HAP-1 (cell line): Measurements from ENCODE around the gene NFKBIL1.
"Not testable (repeated sequence)": the region's sequence is repeated elsewhere in the genome, so short reads cannot be mapped to it uniquely, and the experiment has no call there.

ENCODE experiments used
- DNase-seq, 2 experiments: peaks; one replicate each; pipeline ENCODE4 v3.0.0-alpha.2; 2016 to 2020; ENCODE audit warnings: low spot score in 2 of 2
- H3K27me3 ChIP-seq: fragments of 250-450 bp; sonication (Bioruptor Pico); 2 replicates; pipeline ENCODE4 v1.5.1; 2020; ENCODE audit warnings: low read depth, mild to moderate bottlenecking, moderate library complexity
- H3K36me3 ChIP-seq: fragments of 250-450 bp; sonication (Bioruptor Pico); replicated peaks from 2 replicates; pipeline ENCODE4 v1.5.1; 2020; ENCODE audit warnings: mild to moderate bottlenecking
- H3K4me1 ChIP-seq: fragments of 250-450 bp; sonication (Bioruptor Pico); 2 replicates; pipeline ENCODE4 v1.5.1; 2020; ENCODE audit warnings: mild to moderate bottlenecking
- H3K4me3 ChIP-seq: fragments of 250-450 bp; sonication (Bioruptor Pico); 2 replicates; pipeline ENCODE4 v1.5.1; 2020; ENCODE audit warnings: mild to moderate bottlenecking, moderate library complexity
- H3K9me3 ChIP-seq: fragments of 250-450 bp; sonication (Bioruptor Pico); 2 replicates; pipeline ENCODE4 v1.5.1; 2020; ENCODE audit warnings: mild to moderate bottlenecking, moderate library complexity
- in situ Hi-C: fragments of 300-500 bp; cut with MboI; formaldehyde crosslinking; loops from 3 replicates; pipeline ENCODE4 v1.14.3; 2020; ENCODE audit warnings: low sequenced_read_pairs, inconsistent platforms, mixed read lengths

NFKBIL1 gene

GRCh38 chr6:31586599-31587281 lies 39.3 kb downstream of the NFKBIL1 start:
- Histone ChIP-seq H3K9me3 (no peaks in the 10 kb centered on the region), H3K4me3 (no peak overlapping the region), H3K4me1 (peaks cover 2% of the 10 kb centered on the region; the same call in 1 of the 2 replicates), H3K36me3 (0 out of 2 replicates have a peak, but pooled peaks cover 2% of the 10 kb centered on the region), H3K27me3 (no peaks in the 10 kb centered on the region)
- DNase-seq: no peak
- in situ Hi-C loops: no loop called here

- H3K27me3 ChIP-seq: no peaks in the 10 kb centered on the region
- in situ Hi-C loops: no loop called here
- DNase-seq: no peak
- no peaks in the 10 kb centered on the region for H3K4me1 ChIP-seq
- H3K9me3 ChIP-seq: no peaks in the 10 kb centered on the region
- 0 out of 2 replicates have a peak, but pooled peaks cover 2% of the 10 kb centered on the region for H3K36me3 ChIP-seq
- no peak overlapping the region for H3K4me3 ChIP-seq
Measured at GRCh38 chr6:31587791-31588777, 40.7 kb downstream of the NFKBIL1 start.

DNA sequence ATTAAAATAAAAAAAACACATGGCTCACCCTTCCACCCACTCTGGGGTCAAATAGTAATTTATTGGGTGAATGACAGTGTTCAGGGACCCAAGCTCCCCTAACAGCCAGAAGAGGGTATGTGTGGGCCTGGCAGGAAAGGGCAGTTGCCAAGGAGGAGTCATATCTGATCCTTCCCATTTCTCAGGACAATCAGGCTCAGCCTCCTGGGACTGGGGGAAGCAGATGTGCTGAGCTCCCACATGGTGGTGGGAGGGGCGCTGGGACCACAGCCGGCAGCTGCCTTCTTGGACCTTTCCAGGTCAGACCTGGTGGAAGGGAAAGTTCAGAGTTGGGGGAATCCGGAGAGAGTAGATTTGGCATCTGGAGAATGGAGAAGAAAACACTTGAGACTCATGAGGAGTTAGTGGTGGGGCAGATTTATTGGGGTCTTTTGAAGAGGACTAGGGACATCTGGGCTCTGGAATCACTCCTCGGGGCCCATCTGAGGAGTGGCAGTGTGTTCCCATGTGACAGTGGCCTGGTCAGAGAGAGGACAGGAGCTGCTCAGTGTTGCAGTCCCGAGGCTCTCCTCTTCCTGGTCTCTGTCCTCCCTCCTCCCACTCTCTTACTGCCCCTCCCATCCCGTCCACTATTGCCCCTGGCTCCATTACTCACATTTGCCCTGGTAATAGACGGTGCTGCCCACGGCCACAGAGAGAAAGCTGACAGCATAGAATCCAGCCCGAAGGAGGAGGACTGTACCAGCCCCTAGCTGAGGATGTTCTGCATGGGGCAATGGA lies 41.7 kb downstream of the NFKBIL1 start:
- Histone ChIP-seq H3K27me3 (no peaks in the 10 kb centered on the region), H3K4me1 (no peaks in the 10 kb centered on the region), H3K4me3 (no peak overlapping the region), H3K36me3 (0 out of 2 replicates have a peak, but pooled peaks cover 2% of the 10 kb centered on the region), H3K9me3 (no peaks in the 10 kb centered on the region)
- in situ Hi-C loops: no loop called here
- DNase-seq: no peak

GRCh38 chr6:31590691-31591090 lies 43.3 kb downstream of the NFKBIL1 start:
- in situ Hi-C loops: loop anchor here (5.0 kb wide), 1 partner anchor 43 kb away; the partner anchor contains the start of genes ATP6V1G2 and NFKBIL1
- H3K4me3 ChIP-seq, DNase-seq, H3K27me3 ChIP-seq, H3K9me3 ChIP-seq, H3K36me3 ChIP-seq, H3K4me1 ChIP-seq: not testable (repeated sequence)

DNA sequence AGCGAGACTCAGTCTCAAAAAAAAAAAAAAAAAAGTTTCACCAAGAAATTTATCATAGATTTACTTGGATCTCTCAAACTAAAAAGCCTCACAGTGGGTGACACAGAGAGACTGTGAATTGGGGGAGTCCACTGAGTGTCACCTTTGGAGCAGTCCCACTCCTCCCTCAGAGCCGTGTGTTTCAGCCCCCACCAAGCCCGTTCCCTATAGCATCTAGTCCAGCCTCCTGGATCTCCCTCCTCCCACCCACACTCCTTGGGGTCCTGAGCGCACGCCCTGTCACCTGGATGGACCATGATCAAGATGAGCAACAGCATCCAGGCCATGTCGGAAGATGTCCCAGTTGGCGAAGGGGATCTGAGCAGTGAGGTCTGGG lies 45.0 kb downstream of the NFKBIL1 start:
- H3K4me3 ChIP-seq: no peak overlapping the region
- no peaks in the 10 kb centered on the region for H3K9me3 ChIP-seq
- H3K4me1 ChIP-seq: no peaks in the 10 kb centered on the region
- H3K27me3 ChIP-seq: no peaks in the 10 kb centered on the region
- no peaks in the 10 kb centered on the region for H3K36me3 ChIP-seq
- DNase-seq: no peak
- in situ Hi-C loops: loop anchor here (5.0 kb wide), 1 partner anchor 45 kb away; the partner anchor contains the start of genes ATP6V1G2 and NFKBIL1

DNA sequence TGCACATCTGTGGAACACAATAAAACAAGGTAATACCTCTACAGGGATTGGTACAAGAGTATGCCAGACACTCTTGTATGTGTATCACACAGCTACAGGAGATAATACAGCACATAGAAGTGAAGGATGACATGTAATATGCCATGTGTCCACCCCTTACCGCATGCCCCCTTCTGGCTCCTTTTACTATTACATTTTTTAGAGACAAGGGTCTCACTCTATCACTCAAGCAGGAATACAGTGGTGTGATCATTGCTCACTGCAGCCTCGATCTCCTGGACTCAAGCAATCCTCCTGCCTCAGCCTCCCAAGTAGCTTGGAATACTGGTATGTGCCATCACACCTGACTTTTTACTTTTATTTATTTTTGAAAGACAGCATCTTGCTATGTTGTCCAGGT lies 49.6 kb downstream of the NFKBIL1 start:
- in situ Hi-C loops: no loop called here
- DNase-seq: peak; percentile 50 to 58
- H3K4me3 ChIP-seq: no peak overlapping the region
- no peaks in the 10 kb centered on the region for H3K9me3 ChIP-seq
- no peaks in the 10 kb centered on the region for H3K36me3 ChIP-seq
- no peaks in the 10 kb centered on the region for H3K4me1 ChIP-seq
- H3K27me3 ChIP-seq: no peaks in the 10 kb centered on the region

- Histone ChIP-seq H3K4me1 (peaks cover 10% of the 10 kb centered on the region), H3K27me3 (no peaks in the 10 kb centered on the region), H3K36me3 (no peaks in the 10 kb centered on the region; the same call in 1 of the 2 replicates), H3K9me3 (no peaks in the 10 kb centered on the region), H3K4me3 (no peak overlapping the region)
- in situ Hi-C loops: no loop called here
- DNase-seq: no peak
Measured at GRCh38 chr6:31607317-31607716, 59.9 kb downstream of the NFKBIL1 start.
